H9 (cell line): ENCODE measurements around the gene CHN2. TPM values are rescaled to one million over a fixed set of nuclear protein-coding genes. Genes with fewer than 3 reads are reported as not detected.

Experiments
- DNase-seq: peaks from one replicate; pipeline ENCODE4 v3.0.0-alpha.2; 2017
- H2AFZ ChIP-seq: one replicate; pipeline ENCODE4 v1.6.1; 2013; ENCODE audit warnings: mild to moderate bottlenecking, low read length, control low read depth, moderate library complexity
- H2AK5ac ChIP-seq: 2 replicates; pipeline ENCODE4 v1.6.1; 2013; ENCODE audit warnings: low read length, control low read depth, mixed read lengths; ENCODE audit not compliant: insufficient read length
- H2BK120ac ChIP-seq: one replicate; pipeline ENCODE4 v1.6.1; 2013; ENCODE audit warnings: low read depth, mild to moderate bottlenecking, low read length, control low read depth, inconsistent platforms; ENCODE audit not compliant: poor library complexity, severe bottlenecking
- H2BK12ac ChIP-seq: 2 replicates; pipeline ENCODE4 v1.6.1; 2013; ENCODE audit warnings: low read length, control low read depth, mixed read lengths, low read depth; ENCODE audit not compliant: insufficient read length
- H2BK15ac ChIP-seq: 2 replicates; pipeline ENCODE4 v1.6.1; 2013; ENCODE audit warnings: low read depth, low read length, control low read depth
- H2BK20ac ChIP-seq: one replicate; pipeline ENCODE4 v1.6.1; 2013; ENCODE audit warnings: low read depth, mild to moderate bottlenecking, low read length, control low read depth, inconsistent platforms; ENCODE audit not compliant: poor library complexity, severe bottlenecking
- H2BK5ac ChIP-seq: 2 replicates; pipeline ENCODE4 v1.6.1; 2013; ENCODE audit warnings: low read length, control low read depth, mixed read lengths; ENCODE audit not compliant: insufficient read length
- H3K14ac ChIP-seq: 2 replicates; pipeline ENCODE4 v1.6.1; 2013; ENCODE audit warnings: low read length, control low read depth; ENCODE audit not compliant: insufficient read depth
- H3K18ac ChIP-seq: 2 replicates; pipeline ENCODE4 v1.6.1; 2013; ENCODE audit warnings: low read depth, mild to moderate bottlenecking, mixed read lengths, low read length, control low read depth; ENCODE audit not compliant: insufficient read length
- H3K23ac ChIP-seq: 2 replicates; pipeline ENCODE4 v1.6.1; 2013; ENCODE audit warnings: low read length, control low read depth, mixed read lengths, low read depth; ENCODE audit not compliant: insufficient read length
- H3K23me2 ChIP-seq: 2 replicates; pipeline ENCODE4 v1.6.1; 2013; ENCODE audit warnings: low read depth, mild to moderate bottlenecking, mixed read lengths, low read length, control low read depth; ENCODE audit not compliant: insufficient read length, poor library complexity, severe bottlenecking
- H3K27ac ChIP-seq: 2 replicates; pipeline ENCODE4 v1.5.1; 2013; ENCODE audit warnings: low read length, control low read depth, mixed read lengths, low read depth; ENCODE audit not compliant: insufficient read length
- H3K27me3 ChIP-seq: 2 replicates; pipeline ENCODE4 v1.6.1; 2013; ENCODE audit warnings: low read length, control low read depth, inconsistent platforms; ENCODE audit not compliant: insufficient read depth
- H3K4ac ChIP-seq: 2 replicates; pipeline ENCODE4 v1.6.1; 2013; ENCODE audit warnings: low read depth, mild to moderate bottlenecking, control low read depth, inconsistent platforms, low read length, moderate library complexity
- H3K4me1 ChIP-seq: 2 replicates; pipeline ENCODE4 v1.6.1; 2013; ENCODE audit warnings: low read length, control low read depth, inconsistent platforms; ENCODE audit not compliant: insufficient read depth
- H3K4me2 ChIP-seq: 2 replicates; pipeline ENCODE4 v1.6.1; 2013; ENCODE audit warnings: low read length, control low read depth, mixed read lengths; ENCODE audit not compliant: insufficient read length, insufficient read depth
- H3K56ac ChIP-seq: 2 replicates; pipeline ENCODE4 v1.6.1; 2013; ENCODE audit warnings: low read depth, mild to moderate bottlenecking, mixed read lengths, low read length, control low read depth; ENCODE audit not compliant: insufficient read length
- H3K79me1 ChIP-seq: 2 replicates; pipeline ENCODE4 v1.6.1; 2013; ENCODE audit warnings: low read depth, mild to moderate bottlenecking, moderate library complexity, low read length, control low read depth, inconsistent platforms; ENCODE audit not compliant: insufficient read depth, poor library complexity, severe bottlenecking
- H3K79me2 ChIP-seq: 2 replicates; pipeline ENCODE4 v1.6.1; 2013; ENCODE audit warnings: low read length, control low read depth, inconsistent platforms; ENCODE audit not compliant: insufficient read depth
- H3K9ac ChIP-seq: 2 replicates; pipeline ENCODE4 v1.6.1; 2013; ENCODE audit warnings: low read length, control low read depth, mixed read lengths; ENCODE audit not compliant: insufficient read length; ENCODE audit errors: extremely low read depth
- H3K9me3 ChIP-seq: one replicate; pipeline ENCODE4 v1.6.1; 2013; ENCODE audit warnings: low read depth, low read length, inconsistent platforms; ENCODE audit not compliant: control insufficient read depth
- H3T11ph ChIP-seq: one replicate; pipeline ENCODE4 v1.6.1; 2013; ENCODE audit warnings: mild to moderate bottlenecking, low read length, control low read depth, inconsistent platforms
- H4K20me1 ChIP-seq: one replicate; pipeline ENCODE4 v1.6.1; 2013; ENCODE audit not compliant: control insufficient read depth, insufficient read length, insufficient read depth
- H4K5ac ChIP-seq: 2 replicates; pipeline ENCODE4 v1.6.1; 2013; ENCODE audit warnings: low read depth, mild to moderate bottlenecking, mixed read lengths, low read length, control low read depth; ENCODE audit not compliant: insufficient read length
- H4K8ac ChIP-seq: replicated peaks from 2 replicates; pipeline ENCODE4 v1.6.1; 2013; ENCODE audit warnings: low read length, control low read depth, mixed read lengths, low read depth; ENCODE audit not compliant: insufficient read length
- H4K91ac ChIP-seq: 2 replicates; pipeline ENCODE4 v1.6.1; 2013; ENCODE audit warnings: low read depth, mild to moderate bottlenecking, moderate library complexity, mixed read lengths, low read length, control low read depth; ENCODE audit not compliant: insufficient read length
- H3K27ac Mint-ChIP-seq, 3 experiments: 2 replicates in 2 of 3; 3 replicates in 1 of 3; pipeline ENCODE4 v1.8.0; 2020 to 2021; ENCODE audit warnings: mixed read lengths in 3 of 3, mild to moderate bottlenecking in 1 of 3, moderate library complexity in 1 of 3
- H3K27me3 Mint-ChIP-seq: 2 replicates; pipeline ENCODE4 v1.8.0; 2021; ENCODE audit warnings: low read depth, mild to moderate bottlenecking, moderate library complexity, mixed read lengths
- H3K36me3 Mint-ChIP-seq, 3 experiments: 2 replicates in 2 of 3; 3 replicates in 1 of 3; pipeline ENCODE4 v1.8.0; 2020 to 2021; ENCODE audit warnings: low read depth in 3 of 3, mixed read lengths in 3 of 3; ENCODE audit not compliant: insufficient read depth in 1 of 3
- H3K4me1 Mint-ChIP-seq, 2 experiments: 2 replicates each; pipeline ENCODE4 v1.8.0; 2020; ENCODE audit warnings: mixed read lengths in 2 of 2
- H3K4me3 Mint-ChIP-seq, 2 experiments: 2 replicates in 1 of 2; 3 replicates in 1 of 2; pipeline ENCODE4 v1.8.0; 2020 to 2021; ENCODE audit warnings: mild to moderate bottlenecking in 2 of 2, mixed read lengths in 2 of 2, moderate library complexity in 1 of 2
- H3K9me3 Mint-ChIP-seq, 2 experiments: 2 replicates in 1 of 2; 3 replicates in 1 of 2; pipeline ENCODE4 v1.8.0; 2020; ENCODE audit warnings: mild to moderate bottlenecking in 2 of 2, mixed read lengths in 2 of 2, moderate library complexity in 1 of 2
- CTCF ChIP-seq: fragments of 200-600 bp; sonication (generic); conservative IDR thresholded peaks from 3 replicates; pipeline ENCODE4 v1.8.0; 2021; ENCODE audit warnings: antibody characterized with exemption, mild to moderate bottlenecking
- WGBS: extraction: QIAGEN DNeasy Blood & Tissue Kit; methylation state at CpG from one replicate; pipeline ENCODE4 v1.1.7; 2013; ENCODE audit warnings: missing lambda C conversion rate, low lambda C conversion rate, mixed read lengths; ENCODE audit not compliant: insufficient read length; ENCODE audit errors: extremely low coverage; 5-methylcytosine and 5-hydroxymethylcytosine counted together
- total RNA-seq: library from RNA; stranded (reverse); gene quantifications from 2 replicates; pipeline ENCODE4 v1.2.1, GENCODE V29; 2021

CHN2 gene
- total RNA-seq, 1 experiment from 2014 or later: 3.3 TPM

GRCh38 chr7:29160080-29160479 lies 34.5 kb upstream of the CHN2 start:
- Histone ChIP-seq H2AK5ac (no peak overlapping the region), H4K8ac (no peak overlapping the region), H3K27me3 (no peaks in the 10 kb centered on the region), H3K14ac (no peak overlapping the region), H3K9me3 (no peaks in the 10 kb centered on the region), H4K91ac (no peak overlapping the region), H2BK20ac (no peak overlapping the region), H2BK12ac (no peak overlapping the region), H2BK15ac (no peak overlapping the region), H4K5ac (no peak overlapping the region), H3K4me2 (no peak overlapping the region), H3K4me1 (no peaks in the 10 kb centered on the region), H3K79me1 (no peaks in the 10 kb centered on the region), H3K56ac (no peak overlapping the region), H3K23me2 (no peaks in the 10 kb centered on the region), H3K9ac (no peak overlapping the region), H3T11ph (no peak overlapping the region), H3K18ac (no peak overlapping the region), H3K79me2 (no peaks in the 10 kb centered on the region), H4K20me1 (no peaks in the 10 kb centered on the region), H2BK5ac (no peak overlapping the region), H3K23ac (no peak overlapping the region), H2BK120ac (no peak overlapping the region), H3K4ac (no peak overlapping the region), H3K27ac (no peak overlapping the region), H2AFZ (no peak overlapping the region)
- H3K4me1 Mint-ChIP-seq: peaks cover 9 to 10% of the 10 kb centered on the region in 2 experiments
- H3K27me3 Mint-ChIP-seq: no peaks in the 10 kb centered on the region
- TF ChIP-seq CTCF: no peak
- DNase-seq: no peak
- no peak overlapping the region for H3K4me3 Mint-ChIP-seq
- no peak overlapping the region for H3K27ac Mint-ChIP-seq
- peaks cover 0 to 2% (median 0%) of the 10 kb centered on the region in 3 experiments; a peak in 1 of 7 replicates for H3K36me3 Mint-ChIP-seq
- H3K9me3 Mint-ChIP-seq: peaks cover 0 to 4% of the 10 kb centered on the region in 2 experiments; a peak in 1 of 5 replicates
- WGBS: no CpG with 5 or more reads among the region's 2 CpGs
